DOHH2 (cell line): ENCODE data around the gene ARL13A.

ENCODE experiments used
- H3F3A ChIP-seq: fragments of 200-600 bp; sonication (generic), shearing (Covaris generic); 2 replicates; pipeline ENCODE4 v1.6.0; 2016; ENCODE audit warnings: antibody characterized with exemption, mild to moderate bottlenecking; ENCODE audit not compliant: control insufficient read depth, insufficient read depth
- H3K27ac ChIP-seq: fragments of 200-600 bp; sonication (generic); 2 replicates; pipeline ENCODE4 v1.5.1; 2014; ENCODE audit warnings: low read depth, mild to moderate bottlenecking, low read length, moderate library complexity
- H3K27me3 ChIP-seq: fragments of 200-600 bp; sonication (generic); 2 replicates; pipeline ENCODE4 v1.6.1; 2014; ENCODE audit warnings: mild to moderate bottlenecking, low read length, mixed read lengths; ENCODE audit not compliant: control insufficient read depth
- H3K36me3 ChIP-seq: fragments of 200-600 bp; sonication (generic); 2 replicates; pipeline ENCODE4 v1.6.1; 2014; ENCODE audit warnings: mild to moderate bottlenecking, low read length, moderate library complexity, mixed read lengths; ENCODE audit not compliant: control insufficient read depth
- H3K4me1 ChIP-seq: fragments of 200-600 bp; sonication (generic); 2 replicates; pipeline ENCODE4 v1.6.1; 2014; ENCODE audit warnings: mild to moderate bottlenecking, low read length, mixed read lengths; ENCODE audit not compliant: control insufficient read depth
- H3K4me2 ChIP-seq: fragments of 200-600 bp; sonication (generic); 2 replicates; pipeline ENCODE4 v1.6.0; 2014; ENCODE audit warnings: mild to moderate bottlenecking, low read length, moderate library complexity
- H3K4me3 ChIP-seq: fragments of 200-600 bp; sonication (generic); 2 replicates; pipeline ENCODE4 v1.5.1; 2014; ENCODE audit warnings: mild to moderate bottlenecking, low read length, mixed read lengths
- H3K79me2 ChIP-seq: fragments of 200-600 bp; sonication (generic); 2 replicates; pipeline ENCODE4 v1.6.1; 2014; ENCODE audit warnings: mild to moderate bottlenecking, low read length, mixed read lengths; ENCODE audit not compliant: control insufficient read depth
- H3K9me2 ChIP-seq: fragments of 200-600 bp; sonication (generic); replicated peaks from 2 replicates; pipeline ENCODE4 v1.6.1; 2014; ENCODE audit warnings: mild to moderate bottlenecking, low read length, mixed read lengths; ENCODE audit not compliant: control insufficient read depth
- H3K9me3 ChIP-seq: fragments of 200-600 bp; sonication (generic); 2 replicates; pipeline ENCODE4 v1.6.1; 2014; ENCODE audit warnings: antibody characterized with exemption, low read length, mixed read lengths; ENCODE audit not compliant: control insufficient read depth, insufficient read depth
- H4K20me1 ChIP-seq: fragments of 200-600 bp; sonication (generic); 2 replicates; pipeline ENCODE4 v1.6.0; 2014; ENCODE audit warnings: low read depth, mild to moderate bottlenecking, antibody characterized with exemption, low read length, moderate library complexity; ENCODE audit not compliant: control insufficient read depth, insufficient read depth
- EZH2phosphoT487 ChIP-seq: fragments of 200-600 bp; sonication (generic); IDR thresholded peaks from 2 replicates; pipeline ENCODE4 v1.6.1; 2017; ENCODE audit warnings: borderline replicate concordance, mild to moderate bottlenecking, antibody characterized with exemption, low read length, moderate library complexity, mixed read lengths
- TF ChIP-seq, protein P1 (sequence below): fragments of 200-600 bp; sonication (generic); IDR thresholded peaks from one replicate; pipeline ENCODE4 v1.5.1; 2014; ENCODE audit warnings: antibody characterized with exemption, mild to moderate bottlenecking, low read depth, low read length; ENCODE audit not compliant: poor library complexity, severe bottlenecking

ARL13A gene

GRCh38 chrX:101040197-101040596 lies 70.7 kb downstream of the ARL13A start:
- Histone ChIP-seq H3K9me3 (no peaks in the 10 kb centered on the region), H3K9me2 (no peaks in the 10 kb centered on the region), H3K27me3 (no peaks in the 10 kb centered on the region), H3K4me1 (no peaks in the 10 kb centered on the region), H3F3A (no peaks in the 10 kb centered on the region), H3K27ac (no peak overlapping the region), H3K4me2 (no peak overlapping the region), H3K4me3 (no peak overlapping the region), H3K79me2 (no peaks in the 10 kb centered on the region), H4K20me1 (no peaks in the 10 kb centered on the region), H3K36me3 (peaks cover 17% of the 10 kb centered on the region)
- TF ChIP-seq, protein P1, sequence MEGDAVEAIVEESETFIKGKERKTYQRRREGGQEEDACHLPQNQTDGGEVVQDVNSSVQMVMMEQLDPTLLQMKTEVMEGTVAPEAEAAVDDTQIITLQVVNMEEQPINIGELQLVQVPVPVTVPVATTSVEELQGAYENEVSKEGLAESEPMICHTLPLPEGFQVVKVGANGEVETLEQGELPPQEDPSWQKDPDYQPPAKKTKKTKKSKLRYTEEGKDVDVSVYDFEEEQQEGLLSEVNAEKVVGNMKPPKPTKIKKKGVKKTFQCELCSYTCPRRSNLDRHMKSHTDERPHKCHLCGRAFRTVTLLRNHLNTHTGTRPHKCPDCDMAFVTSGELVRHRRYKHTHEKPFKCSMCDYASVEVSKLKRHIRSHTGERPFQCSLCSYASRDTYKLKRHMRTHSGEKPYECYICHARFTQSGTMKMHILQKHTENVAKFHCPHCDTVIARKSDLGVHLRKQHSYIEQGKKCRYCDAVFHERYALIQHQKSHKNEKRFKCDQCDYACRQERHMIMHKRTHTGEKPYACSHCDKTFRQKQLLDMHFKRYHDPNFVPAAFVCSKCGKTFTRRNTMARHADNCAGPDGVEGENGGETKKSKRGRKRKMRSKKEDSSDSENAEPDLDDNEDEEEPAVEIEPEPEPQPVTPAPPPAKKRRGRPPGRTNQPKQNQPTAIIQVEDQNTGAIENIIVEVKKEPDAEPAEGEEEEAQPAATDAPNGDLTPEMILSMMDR: no peak
- no peak for TF ChIP-seq EZH2phosphoT487
